Right renal pelvis (tissue), 4 donors: ENCODE data around the gene KIFC1. TPM values are rescaled to one million over a fixed set of nuclear protein-coding genes. Genes with fewer than 3 reads are reported as not detected.
"Not testable (repeated sequence)": the region's sequence is repeated elsewhere in the genome, so short reads cannot be mapped to it uniquely, and the experiment has no call there.

Experiments used
- DNase-seq, 4 donors: peaks; one replicate each; pipeline ENCODE4 v3.0.0-alpha.2; 2013; ENCODE audit warnings: low read depth in 4 of 4, low spot score in 3 of 4, missing footprints in 1 of 4
- polyA plus RNA-seq, 4 donors: library from polyadenylated mRNA; unstranded; fragments of 120-200 nt; gene quantifications; one replicate each; pipeline ENCODE4 v1.2.1, GENCODE V29; 2013; ENCODE audit not compliant: insufficient read length in 4 of 4

KIFC1 gene
- polyA plus RNA-seq, 4 donors = 35.4 to 39.6 (median 38.3) TPM

DNA sequence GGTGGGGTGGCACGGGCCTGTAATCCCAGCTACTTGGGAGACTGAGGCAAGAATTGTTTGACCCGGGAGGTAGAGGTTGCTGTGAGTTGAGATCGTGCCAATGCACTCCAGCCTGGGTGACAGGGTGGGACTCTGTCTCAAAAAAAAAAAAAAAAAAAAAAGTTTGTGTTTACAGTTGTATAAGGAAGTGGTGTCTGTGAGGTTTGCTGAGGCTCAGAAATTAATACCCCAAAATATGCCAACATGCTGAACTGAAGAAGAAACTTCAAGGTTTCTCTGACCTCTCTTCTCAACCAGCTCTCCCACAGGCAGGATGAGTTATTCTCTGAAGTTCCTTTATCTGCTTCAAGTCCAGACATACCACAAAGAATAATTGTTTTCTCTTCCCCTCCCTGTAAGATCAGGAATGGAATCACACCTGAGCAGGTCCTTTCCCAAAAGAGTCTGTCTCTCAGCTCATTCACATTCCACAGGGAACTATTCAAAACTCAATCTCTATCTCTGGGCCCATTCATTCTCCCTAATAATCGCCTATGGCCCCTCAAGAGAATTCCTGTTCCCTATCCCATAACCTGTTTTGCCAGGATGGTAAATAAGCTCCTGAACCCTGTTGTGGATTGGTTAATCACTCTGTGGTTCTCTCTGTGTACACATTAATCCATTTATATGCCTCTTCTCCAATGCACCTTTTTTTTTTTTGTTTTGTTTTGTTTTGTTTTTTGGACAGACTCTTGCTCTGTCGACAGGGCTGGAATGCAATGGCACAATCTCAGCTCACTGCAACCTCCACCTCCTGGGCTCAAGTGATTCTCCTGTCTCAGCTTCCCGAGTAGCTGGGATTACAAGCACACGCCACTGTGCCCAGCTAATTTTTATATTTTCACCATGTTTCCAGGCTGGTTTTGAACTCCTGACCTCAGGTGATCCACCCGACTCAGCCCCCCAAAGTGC lies 17.4 kb upstream of the KIFC1 start:
- DNase-seq = no peak

DNA sequence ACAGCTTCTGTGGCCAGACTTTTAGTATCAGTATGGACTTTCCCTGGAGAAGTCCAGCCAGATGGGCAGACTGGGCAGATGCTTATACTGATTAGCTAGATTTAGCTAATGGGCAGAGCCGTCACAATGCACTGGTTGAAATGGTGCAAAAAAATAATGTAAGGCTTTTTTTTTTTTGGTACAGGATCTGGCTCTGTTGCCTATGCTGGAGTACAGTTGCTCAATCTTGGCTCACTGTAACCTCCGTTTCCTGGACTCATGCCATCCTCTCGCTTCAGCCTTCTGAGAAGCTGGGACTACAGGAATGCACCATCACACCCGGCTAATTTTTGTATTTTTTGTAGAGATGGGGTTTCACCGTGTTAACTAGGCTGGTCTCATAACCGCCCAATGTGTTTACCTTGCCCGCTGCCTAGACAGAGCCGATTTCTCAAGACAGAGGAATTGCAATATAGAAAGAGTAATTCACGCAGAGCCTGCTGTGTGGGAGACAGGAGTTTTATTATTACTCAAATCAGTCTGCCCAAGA lies 16.4 kb upstream of the KIFC1 start:
- DNase-seq = no peak

DNA sequence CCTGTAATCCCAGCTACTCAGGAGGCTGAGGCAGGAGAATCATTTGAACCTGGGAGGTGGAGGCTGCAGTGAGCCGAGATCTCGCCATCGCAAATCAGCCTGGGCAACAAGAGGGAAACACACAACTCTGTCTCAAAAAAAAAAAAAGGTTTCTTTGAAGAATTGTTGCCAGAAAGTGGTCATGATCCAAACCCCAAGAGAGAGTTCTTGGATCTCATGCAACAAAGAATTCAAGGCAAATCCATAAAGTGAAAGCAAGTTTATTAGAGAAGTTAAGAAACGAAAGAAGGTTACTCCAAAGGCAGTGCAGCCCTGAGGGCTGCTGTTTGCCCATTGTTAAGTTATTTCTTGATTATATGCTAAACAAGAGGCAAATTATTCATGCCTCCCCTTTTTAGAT lies 14.5 kb upstream of the KIFC1 start:
- DNase-seq = no peak

DNA sequence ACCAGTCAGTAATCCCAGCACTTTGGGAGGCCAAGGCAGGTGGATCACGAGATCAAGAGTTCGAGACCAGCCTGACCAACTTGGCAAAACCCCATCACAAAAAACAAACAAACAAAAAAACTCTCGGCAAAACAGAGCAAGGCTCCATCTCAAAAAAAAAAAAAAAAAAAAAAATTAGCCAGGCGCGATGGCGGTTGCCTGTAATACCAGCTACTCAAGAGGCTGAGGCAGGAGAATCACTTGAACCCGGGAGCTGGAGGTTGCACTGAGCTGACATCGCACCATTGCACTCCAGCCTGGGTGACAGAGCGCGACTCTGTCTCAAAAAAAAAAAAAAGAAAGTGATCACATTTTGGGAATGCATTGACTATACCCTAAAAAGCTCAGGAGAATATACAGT lies 12.4 kb upstream of the KIFC1 start:
- not testable (repeated sequence) for DNase-seq

DNA sequence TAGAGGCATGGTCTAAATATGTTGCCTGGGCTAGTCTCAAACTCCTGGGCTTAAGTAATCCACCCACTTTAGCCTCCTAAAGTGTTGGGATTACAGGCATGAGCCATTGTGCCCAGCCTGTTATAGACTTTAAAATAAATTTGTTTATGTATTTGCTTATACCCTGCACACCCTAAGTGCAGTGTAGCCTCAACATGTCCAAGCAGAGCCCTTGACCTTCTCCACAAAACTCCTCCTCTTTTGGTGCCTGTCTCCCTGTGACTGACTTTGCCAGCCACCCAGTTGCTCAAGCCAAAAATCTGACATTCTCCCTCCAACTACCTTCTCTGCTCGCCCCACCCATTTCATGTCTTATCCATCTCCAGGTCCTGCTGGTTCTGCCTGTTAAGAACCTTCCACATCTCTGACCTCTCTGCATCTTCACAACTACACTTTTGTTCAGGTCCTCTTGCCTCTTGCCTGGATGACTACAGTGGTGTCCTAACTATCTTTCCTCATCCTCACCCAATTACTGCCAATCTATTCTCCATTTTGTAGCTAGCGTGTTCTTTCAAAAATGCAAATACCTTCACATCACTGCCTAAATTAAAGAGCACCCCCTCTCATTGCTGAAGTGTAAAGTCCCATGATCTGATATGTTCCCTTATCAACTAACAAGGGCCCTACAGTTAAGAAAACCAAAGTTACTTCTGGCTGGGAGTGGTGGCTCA lies 11.2 kb upstream of the KIFC1 start:
- DNase-seq = no peak

DNA sequence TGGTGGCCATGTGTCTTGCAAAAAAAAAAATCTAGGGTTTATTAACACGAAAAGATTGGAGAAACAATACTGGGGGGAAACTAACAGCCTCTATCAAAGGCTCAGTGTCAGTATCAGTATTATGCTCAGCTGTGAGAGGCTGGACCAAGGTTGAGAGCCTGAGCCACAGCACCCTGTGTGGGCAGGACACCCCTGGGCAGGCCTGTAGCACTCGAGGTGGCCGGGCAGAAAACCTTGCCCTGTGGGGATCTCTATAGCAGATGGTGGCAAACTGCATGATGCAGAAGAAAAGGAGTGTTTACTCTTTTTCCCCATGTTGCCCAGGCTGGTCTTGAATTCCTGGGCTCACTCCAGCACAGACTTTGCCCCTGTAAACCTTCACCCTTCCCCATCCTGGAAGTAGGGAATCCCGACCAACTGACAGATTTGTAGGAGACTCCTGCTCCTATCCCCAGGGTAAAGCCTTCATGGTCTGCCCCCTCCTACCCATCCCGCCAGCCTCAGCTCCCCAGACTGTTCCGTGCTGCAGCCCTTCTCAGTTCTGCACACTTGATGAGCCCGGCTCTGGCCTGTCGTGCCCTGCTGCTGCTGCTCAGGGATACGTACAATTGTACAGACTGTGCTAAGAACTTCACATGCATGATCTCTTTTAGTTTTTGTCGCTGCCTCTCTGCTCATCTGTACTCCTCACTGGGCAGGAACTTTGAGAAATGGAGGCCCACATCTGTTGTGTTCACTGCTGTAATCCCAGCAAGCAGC lies 8.0 kb upstream of the KIFC1 start:
- no peak for DNase-seq

DNA sequence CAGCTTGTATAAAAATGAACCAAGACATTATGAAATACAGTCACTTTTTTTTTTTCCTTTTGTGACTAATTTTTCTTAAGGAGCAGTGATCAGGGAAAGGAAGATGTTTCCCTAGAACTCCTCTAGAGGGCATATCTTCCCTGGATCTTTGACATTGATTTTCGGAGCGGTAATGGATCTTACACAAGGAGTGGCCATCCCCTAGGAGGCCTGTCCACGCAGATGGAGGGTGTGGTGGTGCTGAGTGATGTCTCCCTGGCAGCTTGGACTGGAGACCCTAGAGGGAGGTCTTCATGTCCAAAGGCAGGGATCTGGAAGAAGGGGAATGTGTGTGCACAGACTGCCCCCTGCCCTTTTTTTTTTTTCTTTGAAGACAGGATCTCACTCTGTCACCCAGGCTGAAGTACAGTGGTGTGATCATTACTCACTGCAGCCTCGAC lies 7.0 kb upstream of the KIFC1 start:
- DNase-seq = no peak

DNA sequence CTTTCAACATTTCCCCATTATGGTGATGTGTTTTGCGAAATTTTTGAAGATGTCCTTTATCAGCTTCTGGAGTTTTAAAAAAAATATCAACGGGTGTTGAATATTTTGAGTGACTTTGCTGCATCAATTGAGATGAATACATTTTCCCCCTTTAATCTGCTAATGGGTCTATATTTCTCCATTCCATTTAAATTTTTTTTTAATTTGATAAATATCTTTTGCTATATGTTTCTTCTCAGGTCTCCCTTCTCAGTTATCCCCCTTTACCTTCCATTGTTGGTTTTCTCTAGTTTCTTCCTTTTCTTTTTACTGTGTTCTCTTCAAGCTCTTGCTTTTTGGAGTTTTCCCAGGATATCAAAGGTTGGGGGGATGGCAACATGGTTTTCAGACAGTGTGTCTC lies 1.4 kb upstream of the KIFC1 start:
- no peak for DNase-seq

DNA sequence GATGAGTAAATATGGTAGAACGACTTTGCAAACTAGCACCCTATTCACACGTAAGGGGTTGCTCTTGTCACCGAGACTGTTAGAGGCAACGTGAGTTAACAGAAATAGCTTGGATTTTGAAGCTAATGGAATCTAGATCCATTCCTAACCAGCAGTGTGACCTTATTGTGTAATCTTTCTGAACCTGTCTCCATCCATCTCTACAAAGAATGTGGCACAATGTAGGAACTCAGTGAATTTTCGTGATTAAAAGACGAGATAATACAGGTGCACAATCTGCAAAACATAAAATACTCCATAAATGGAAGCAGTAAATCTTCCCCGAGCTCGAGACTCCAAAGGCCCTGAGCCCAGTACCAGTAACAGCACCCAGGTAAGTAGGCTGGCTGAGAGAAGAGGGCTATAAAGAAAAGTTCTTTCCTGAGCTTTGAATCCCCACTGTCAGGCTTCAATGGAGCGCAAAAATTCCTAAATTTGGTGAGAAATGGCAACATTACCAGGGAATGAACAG lies 801 bp upstream of the KIFC1 start:
- no peak for DNase-seq

DNA sequence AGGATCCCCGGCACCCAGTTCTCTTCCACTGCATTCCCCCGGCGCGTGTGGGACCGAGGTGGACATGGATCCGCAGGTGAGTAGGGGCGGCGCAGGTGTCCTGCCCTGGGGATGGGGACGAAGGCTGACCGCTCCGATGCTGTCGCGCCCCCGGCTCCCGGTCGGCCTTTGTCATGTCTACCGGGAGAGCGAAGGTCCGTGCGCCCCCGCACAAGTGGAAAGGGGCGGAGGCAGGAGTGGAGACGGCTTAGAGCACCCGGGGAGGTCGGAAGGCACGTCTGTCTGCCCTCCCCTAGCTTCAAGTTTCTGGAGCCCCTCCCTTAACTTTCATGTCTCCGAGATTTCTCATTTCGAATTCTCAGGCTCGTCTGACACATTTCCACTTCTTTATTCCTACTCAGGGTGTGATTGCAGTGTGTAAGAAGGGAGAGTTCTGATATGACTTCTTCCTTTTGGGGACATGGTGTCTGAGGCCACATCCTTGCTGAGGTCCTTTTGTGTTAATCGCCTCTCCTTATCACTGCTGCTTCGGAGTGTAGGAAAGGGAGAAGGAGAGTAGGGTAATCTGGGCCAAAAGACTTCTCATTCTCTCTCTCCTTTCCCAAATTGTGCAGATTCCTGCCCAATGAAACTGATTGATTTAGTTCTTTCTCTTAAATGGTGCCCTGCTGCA lies 435 bp downstream of the KIFC1 start:
- DNase-seq = no peak

DNA sequence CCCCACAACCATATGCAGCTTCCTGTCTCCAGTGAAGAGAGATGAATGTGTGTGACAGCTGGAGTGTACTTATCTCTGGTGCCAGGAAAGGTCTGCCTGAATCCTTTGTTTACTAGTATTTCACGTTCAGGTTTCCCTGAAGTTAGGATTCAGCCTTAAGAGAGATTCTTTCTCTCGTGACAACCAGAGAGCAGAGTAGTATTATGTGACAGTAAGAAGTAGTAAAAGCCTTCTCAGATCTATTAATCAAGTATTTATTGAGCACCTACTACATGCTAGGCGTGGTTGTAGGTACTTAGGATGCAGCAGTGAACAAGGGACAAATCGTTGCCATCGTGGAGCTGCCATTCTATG lies 949 bp downstream of the KIFC1 start:
- no peak for DNase-seq

DNA sequence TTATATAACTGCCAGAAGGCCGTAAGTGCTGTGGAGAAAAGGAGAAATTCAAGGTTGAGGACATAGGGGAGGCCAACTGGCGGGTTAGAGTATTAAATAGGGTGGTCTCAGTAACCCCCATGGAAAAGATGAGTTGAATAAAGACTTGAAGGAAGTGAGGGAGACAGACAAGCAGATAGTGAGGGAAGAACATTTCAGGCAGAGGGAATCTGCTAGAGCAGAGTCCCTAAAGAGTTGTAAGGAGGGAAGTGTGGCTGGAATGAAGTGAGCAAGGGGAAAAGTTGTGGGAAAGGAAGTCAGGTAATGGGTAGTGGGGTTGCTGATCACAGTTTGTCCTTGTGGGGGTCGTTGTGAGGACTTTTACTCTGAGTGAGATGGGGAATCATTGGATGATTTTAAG lies 1.4 kb downstream of the KIFC1 start:
- DNase-seq = no peak

DNA sequence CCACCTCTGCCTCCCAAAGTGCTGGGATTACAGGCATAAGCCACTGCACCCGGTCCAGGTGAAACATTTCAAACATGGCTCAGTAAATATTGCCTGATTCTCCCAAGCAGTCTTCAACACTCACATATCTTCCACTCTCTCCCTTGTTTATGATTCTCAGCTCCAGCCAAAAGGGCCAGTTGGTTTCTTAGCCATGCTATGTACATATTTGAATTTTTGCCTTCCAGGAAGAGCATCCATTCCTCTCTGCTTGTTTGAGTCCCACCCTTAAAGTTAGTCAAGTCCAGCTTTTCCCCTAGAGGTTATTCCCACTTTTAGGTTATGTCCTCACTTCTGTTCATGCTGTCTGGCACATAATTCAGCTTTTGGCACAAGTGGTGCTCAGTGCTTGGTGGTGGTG lies 5.9 kb downstream of the KIFC1 start:
- DNase-seq = no peak

DNA sequence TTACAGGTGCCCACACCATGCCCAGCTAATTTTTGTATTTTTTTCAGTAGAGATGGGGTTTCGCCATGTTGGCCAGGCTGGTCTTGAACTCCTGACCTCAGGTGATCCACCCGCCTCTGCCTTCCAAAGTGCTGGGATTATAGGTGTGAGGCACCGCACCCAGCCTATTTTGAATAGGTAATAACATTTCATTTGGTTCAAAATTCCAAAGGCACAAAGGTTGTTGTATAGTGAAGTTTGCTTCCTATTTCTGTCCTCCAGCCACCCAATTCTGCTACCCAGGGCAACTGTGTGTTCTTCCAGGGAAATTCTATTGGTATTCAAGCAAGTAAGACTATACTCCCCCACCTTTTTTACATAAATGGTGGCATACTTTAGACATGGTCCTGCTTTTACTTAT lies 7.0 kb downstream of the KIFC1 start:
- not testable (repeated sequence) for DNase-seq

DNA sequence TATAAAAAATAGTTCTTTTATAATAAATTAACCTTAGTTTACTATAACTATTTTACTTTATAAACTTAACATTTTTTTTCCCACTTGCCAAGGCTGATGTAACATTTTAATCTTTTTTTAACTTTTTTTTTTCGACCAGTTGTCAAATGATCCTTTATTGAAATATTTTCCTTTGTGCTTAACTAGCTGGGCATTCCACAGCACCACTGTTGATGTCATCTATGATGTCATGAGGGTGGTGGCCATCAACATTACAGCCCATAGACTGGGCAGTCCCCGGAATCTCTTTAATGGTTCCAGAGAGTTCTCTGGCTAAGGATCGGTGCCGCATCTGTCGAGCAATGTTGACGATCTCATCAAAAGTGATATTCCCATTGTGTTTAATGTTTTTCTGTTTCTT lies 8.3 kb downstream of the KIFC1 start:
- not testable (repeated sequence) for DNase-seq

DNA sequence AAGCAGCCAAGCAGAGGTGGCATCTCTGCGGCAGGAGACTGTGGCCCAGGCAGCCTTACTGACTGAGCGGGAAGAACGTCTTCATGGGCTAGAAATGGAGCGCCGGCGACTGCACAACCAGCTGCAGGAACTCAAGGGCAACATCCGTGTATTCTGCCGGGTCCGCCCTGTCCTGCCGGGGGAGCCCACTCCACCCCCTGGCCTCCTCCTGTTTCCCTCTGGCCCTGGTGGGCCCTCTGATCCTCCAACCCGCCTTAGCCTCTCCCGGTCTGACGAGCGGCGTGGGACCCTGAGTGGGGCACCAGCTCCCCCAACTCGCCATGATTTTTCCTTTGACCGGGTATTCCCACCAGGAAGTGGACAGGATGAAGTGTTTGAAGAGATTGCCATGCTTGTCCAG lies 13.3 kb downstream of the KIFC1 start:
- no peak for DNase-seq

DNA sequence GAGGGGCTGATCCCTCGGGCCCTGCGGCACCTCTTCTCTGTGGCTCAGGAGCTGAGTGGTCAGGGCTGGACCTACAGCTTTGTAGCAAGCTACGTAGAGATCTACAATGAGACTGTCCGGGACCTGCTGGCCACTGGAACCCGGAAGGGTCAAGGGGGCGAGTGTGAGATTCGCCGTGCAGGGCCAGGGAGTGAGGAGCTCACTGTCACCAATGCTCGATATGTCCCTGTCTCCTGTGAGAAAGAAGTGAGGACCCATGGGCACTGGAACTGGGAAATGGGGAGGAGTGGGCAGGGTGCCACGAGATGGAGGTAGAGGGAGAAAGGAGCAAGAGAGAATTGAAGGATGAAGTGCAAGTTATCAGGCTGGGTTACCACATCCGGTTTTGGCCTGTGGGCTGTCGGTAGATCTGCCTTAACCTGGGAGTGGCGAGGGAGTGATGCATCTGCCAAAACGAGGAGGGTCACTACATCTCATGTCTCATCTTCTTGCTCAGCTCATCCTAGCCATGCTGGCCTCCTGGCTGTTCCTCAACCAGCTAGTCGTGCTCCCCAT lies 13.8 kb downstream of the KIFC1 start:
- DNase-seq = no peak

DNA sequence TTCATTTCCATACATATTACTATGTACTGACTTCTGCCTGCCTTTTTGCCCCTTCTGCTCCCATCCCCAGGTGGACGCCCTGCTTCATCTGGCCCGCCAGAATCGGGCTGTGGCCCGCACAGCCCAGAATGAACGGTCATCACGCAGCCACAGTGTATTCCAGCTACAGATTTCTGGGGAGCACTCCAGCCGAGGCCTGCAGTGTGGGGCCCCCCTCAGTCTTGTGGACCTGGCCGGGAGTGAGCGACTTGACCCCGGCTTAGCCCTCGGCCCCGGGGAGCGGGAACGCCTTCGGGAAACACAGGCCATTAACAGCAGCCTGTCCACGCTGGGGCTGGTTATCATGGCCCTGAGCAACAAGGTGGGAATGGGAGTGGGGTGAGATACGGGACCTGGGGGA lies 14.5 kb downstream of the KIFC1 start:
- DNase-seq = no peak

DNA sequence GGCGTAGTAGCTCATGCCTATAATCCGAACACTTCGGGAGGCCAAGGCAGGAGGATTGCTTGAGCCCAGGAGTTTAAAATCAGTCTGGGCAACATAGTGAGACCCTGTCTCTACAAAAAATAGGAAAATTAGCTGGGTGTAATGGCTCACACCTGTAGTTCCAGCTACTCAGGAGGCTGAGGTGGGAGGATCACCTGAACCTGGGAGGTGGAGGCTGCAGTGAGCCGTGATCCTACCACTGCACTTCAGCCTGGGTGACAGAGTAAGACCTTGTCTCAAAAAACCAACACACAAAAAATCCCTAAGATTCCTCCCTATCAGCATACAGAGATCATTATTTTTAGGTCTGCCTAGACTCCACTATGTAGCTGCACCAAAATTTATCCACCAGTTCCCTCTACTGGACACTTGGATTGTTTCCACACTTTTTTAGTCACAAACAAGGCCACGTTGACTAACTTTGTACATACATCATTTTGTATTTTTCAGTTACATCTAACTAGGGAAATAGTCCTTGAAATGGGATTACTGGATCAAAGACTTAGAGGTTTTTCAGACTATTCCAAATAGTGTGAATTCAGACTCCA lies 15.6 kb downstream of the KIFC1 start:
- no peak for DNase-seq
